HepG2 (cell line): ENCODE data around the gene NUDT3. TPM values are rescaled to one million over a fixed set of nuclear protein-coding genes. Genes with fewer than 3 reads are reported as not detected.

ENCODE experiments used
- ATAC-seq: fragments of 200-7000 bp; cut with Tn5 transposase; 3 replicates; pipeline ENCODE4 v1.9.1; 2020; ENCODE audit warnings: mild to moderate bottlenecking, moderate library complexity
- BruUV-seq: library from RNA; stranded (reverse); fragments of 400-500 nt; replicated peaks from 2 replicates; lab custom pipeline; 2021; lab: Mats Ljungman, UMichigan
- CTCF ChIA-PET: fragments of 300-600 bp; formaldehyde crosslinking; extraction: SDS; loops from one replicate; lab custom pipeline; 2021; ENCODE audit warnings: low total read pairs, inconsistent platforms, low intra/inter-chr PET ratio; lab: Yijun Ruan, JAX
- POLR2A ChIA-PET: fragments of 350-600 bp; sonication (Branson Sonifier 250); formaldehyde crosslinking; loops from one replicate; lab custom pipeline; 2020; ENCODE audit warnings: antibody characterized with exemption, inconsistent platforms; lab: Yijun Ruan, JAX
- DNase-seq: peaks from one replicate; pipeline ENCODE4 v3.0.0-alpha.2; 2015; ENCODE audit warnings: low spot score
- FAIRE-seq: peaks from 3 replicates; lab custom pipeline; 2011; peaks lifted over from hg19 to GRCh38; lab: Jason Lieb, UNC
- H2AFZ ChIP-seq: one replicate; pipeline ENCODE4 v1.6.1; 2011; ENCODE audit warnings: low read length, inconsistent platforms
- H3K27ac ChIP-seq: fragments of 300-600 bp; 3 replicates; pipeline ENCODE4 v1.8.0; 2011; ENCODE audit warnings: mixed run types, mild to moderate bottlenecking, mixed read lengths, low read length, inconsistent platforms; ENCODE audit not compliant: insufficient read depth; ENCODE audit errors: extremely low read length
- H3K27me3 ChIP-seq, 2 experiments: fragments of 200-600 bp in 1 of 2; 2 replicates in 1 of 2; 3 replicates in 1 of 2; pipeline versions ENCODE4 v1.6.0 to v1.8.0; 2011; ENCODE audit warnings: low read length in 2 of 2, mild to moderate bottlenecking in 2 of 2, moderate library complexity in 2 of 2, inconsistent platforms in 1 of 2; ENCODE audit not compliant: insufficient read depth in 2 of 2, control insufficient read depth in 1 of 2
- H3K36me3 ChIP-seq, 2 experiments: fragments of 200-600 bp in 1 of 2; replicated peaks in 1 of 2; 2 replicates in 1 of 2; 3 replicates in 1 of 2; pipeline versions ENCODE4 v1.5.1 to v1.8.0; 2011; ENCODE audit warnings: low read length in 2 of 2, inconsistent platforms in 1 of 2; ENCODE audit not compliant: insufficient read depth in 2 of 2, control insufficient read depth in 1 of 2
- H3K4me1 ChIP-seq: 2 replicates; pipeline ENCODE4 v1.5.1; 2012; ENCODE audit warnings: low read length, inconsistent platforms; ENCODE audit not compliant: insufficient read depth
- H3K4me2 ChIP-seq: 2 replicates; pipeline ENCODE4 v1.6.0; 2011; ENCODE audit warnings: low read depth, low read length, inconsistent platforms
- H3K4me3 ChIP-seq, 3 experiments: fragments of 200-600 bp in 1 of 3; sonication (generic), shearing (Covaris generic) in 1 of 3; replicated peaks in 1 of 3; 2 replicates each; pipeline ENCODE4 v1.5.1; 2011 to 2016; ENCODE audit warnings: low read length in 3 of 3, inconsistent platforms in 2 of 3, low read depth in 2 of 3, mild to moderate bottlenecking in 2 of 3, control low read depth in 1 of 3, mixed read lengths in 1 of 3; ENCODE audit not compliant: insufficient read depth in 1 of 3
- H3K79me2 ChIP-seq: one replicate; pipeline ENCODE4 v1.6.1; 2011; ENCODE audit warnings: low read length, inconsistent platforms; ENCODE audit not compliant: insufficient read depth
- H3K9ac ChIP-seq: 2 replicates; pipeline ENCODE4 v1.6.0; 2011; ENCODE audit warnings: mild to moderate bottlenecking, low read depth, low read length, inconsistent platforms; ENCODE audit not compliant: insufficient read depth
- H3K9me3 ChIP-seq: 2 replicates; pipeline ENCODE4 v1.5.1; 2012; ENCODE audit warnings: mild to moderate bottlenecking, low read length
- H4K20me1 ChIP-seq: 2 replicates; pipeline ENCODE4 v1.6.0; 2011; ENCODE audit warnings: inconsistent platforms, mild to moderate bottlenecking, low read length, moderate library complexity; ENCODE audit not compliant: insufficient read depth
- ATF7-NPFF ChIP-seq: sonication (generic); formaldehyde crosslinking; IDR thresholded peaks from 2 replicates; pipeline ENCODE4 v1.8.1; 2023; ENCODE audit warnings: mild to moderate bottlenecking, low read depth, missing genetic modification reagents, moderate library complexity
- HNRNPK ChIP-seq: fragments of 200-400 bp; formaldehyde crosslinking; IDR thresholded peaks from 2 replicates; pipeline ENCODE4 v1.6.1; 2018; ENCODE audit warnings: low read length, low read depth, moderate library complexity, mild to moderate bottlenecking; ENCODE audit not compliant: poor library complexity, severe bottlenecking
- MLLT10 ChIP-seq: sonication (generic); formaldehyde crosslinking; IDR thresholded peaks from 2 replicates; pipeline ENCODE4 v1.4.0; 2020; ENCODE audit warnings: missing genetic modification reagents
- RBM39 ChIP-seq: fragments of 200-400 bp; formaldehyde crosslinking; IDR thresholded peaks from one replicate; pipeline ENCODE4 v1.6.1; 2018; ENCODE audit warnings: antibody characterized with exemption, mild to moderate bottlenecking, low read depth, low read length; ENCODE audit not compliant: poor library complexity, severe bottlenecking
- RFXAP ChIP-seq: sonication (generic); formaldehyde crosslinking; IDR thresholded peaks from 2 replicates; pipeline ENCODE4 v1.4.0; 2020; ENCODE audit warnings: missing genetic modification reagents, borderline replicate concordance
- SMARCC2 ChIP-seq: fragments of 450-650 bp; IDR thresholded peaks from 2 replicates; pipeline ENCODE4 v1.6.1; 2017; ENCODE audit warnings: antibody characterized with exemption, mild to moderate bottlenecking
- ZNF550 ChIP-seq: sonication (generic); formaldehyde crosslinking; IDR thresholded peaks from 2 replicates; pipeline ENCODE4 v1.4.0; 2020; ENCODE audit warnings: mild to moderate bottlenecking, missing genetic modification reagents, borderline replicate concordance
- WGBS: methylation state at CpG from one replicate; pipeline ENCODE4 v1.1.6; 2017; ENCODE audit warnings: low lambda C conversion rate; 5-methylcytosine and 5-hydroxymethylcytosine counted together
- in situ Hi-C: cut with HindIII; loops from 2 replicates; pipeline ENCODE4 v1.10.0; 2017; ENCODE audit warnings: low pct_unique_long_range_greater_than_20kb; ENCODE audit not compliant: extremely low pct_ligation_motif_present
- intact Hi-C: fragments of 100-400 bp; cut with micrococcal nuclease; formaldehyde crosslinking; loops from one replicate; pipeline ENCODE4 v1.10.0; 2022; ENCODE audit not compliant: unreplicated experiment
- polyA plus RNA-seq, 8 experiments: library from polyadenylated mRNA; depleted of rRNA in 3 of 8; stranded (reverse) in 7 of 8; unstranded in 1 of 8; fragments of >200 nt; fragmentation: Illumina TruSeq in 4 of 8; extraction: Trizol in 4 of 8; gene quantifications; 2 replicates each; pipeline versions ENCODE4 v1.2.1 to v1.2.3, GENCODE V29; 2011 to 2016; ENCODE audit warnings: low read depth in 4 of 8, missing spikeins in 1 of 8, mixed read lengths in 1 of 8; ENCODE audit not compliant: insufficient read depth in 1 of 8
- total RNA-seq, 5 experiments: library from RNA; depleted of rRNA; stranded (reverse); fragments of >200 nt; fragmentation: Illumina TruSeq; extraction: Trizol; gene quantifications; 2 replicates each; pipeline ENCODE4 v1.2.3, GENCODE V29; 2016; ENCODE audit warnings: low read depth in 1 of 5
- TF ChIP-seq, protein P1 (sequence below): sonication (generic); formaldehyde crosslinking; IDR thresholded peaks from 2 replicates; pipeline ENCODE4 v1.5.0; 2020; ENCODE audit warnings: missing genetic modification reagents

NUDT3 gene
- total and polyA plus RNA-seq, 2 of the 13 experiments (the other 11 are each of a cell fraction or from before 2014, with no cell fraction given): 20.2 to 20.6 TPM

DNA sequence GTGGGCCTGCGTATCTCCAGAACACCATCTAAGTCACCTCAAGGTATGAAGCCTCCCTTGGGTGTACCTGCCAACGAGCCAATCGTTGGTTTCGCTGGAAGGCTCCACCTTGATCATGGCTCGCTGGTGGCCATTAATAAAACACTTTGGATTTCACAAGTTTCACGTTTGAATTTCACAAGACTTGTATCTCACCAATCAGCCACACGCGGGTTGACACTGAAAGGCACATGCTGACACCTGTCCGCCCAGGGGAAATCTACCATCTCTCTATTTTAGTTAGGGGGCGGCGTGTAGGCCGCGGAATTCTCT is 156.4 kb downstream of the NUDT3 start (continued):
- no peak for TF ChIP-seq RFXAP (CRISPR knock-in tag)
- no peak for TF ChIP-seq ZNF550 (CRISPR knock-in tag)

DNA sequence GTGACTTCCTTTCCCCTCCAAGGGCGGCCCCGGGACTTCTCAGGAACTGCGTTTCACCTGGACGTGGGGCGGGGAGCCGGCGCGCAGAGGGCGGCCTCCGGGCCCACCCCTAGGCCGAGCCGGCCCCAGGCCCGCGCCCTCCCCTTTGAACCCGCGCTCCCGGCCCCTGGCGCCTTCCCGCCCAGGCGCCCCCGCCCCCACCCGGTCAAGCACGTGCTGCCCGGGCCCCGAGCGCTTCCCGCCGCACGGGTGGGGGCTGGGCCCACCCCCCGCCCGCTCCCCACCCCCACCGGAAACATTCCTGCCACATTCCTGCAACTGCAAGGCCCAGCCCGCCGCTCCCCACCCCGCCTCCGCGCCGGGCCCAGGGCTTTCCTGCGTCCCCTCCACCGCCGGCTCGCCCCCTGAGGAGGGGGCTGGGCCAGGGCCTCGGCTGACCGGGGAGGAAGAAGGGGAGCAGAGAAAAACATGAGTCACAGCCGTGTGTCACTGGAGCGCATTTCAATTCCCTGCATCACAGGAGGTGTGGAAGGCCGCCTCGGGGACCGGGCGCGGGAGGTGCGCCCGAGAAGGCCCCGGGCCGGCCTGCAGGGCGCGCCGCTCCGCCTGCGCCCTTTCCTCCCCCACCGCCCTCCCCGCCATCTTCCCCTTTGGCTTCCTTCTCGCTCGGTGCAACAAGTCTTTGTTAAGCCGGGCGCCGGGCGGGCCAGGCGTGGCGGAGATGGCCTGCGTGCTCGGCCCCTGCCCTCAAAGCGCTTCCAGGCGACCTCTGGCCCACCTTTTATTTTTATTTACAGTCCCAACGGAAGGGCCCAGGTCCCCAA is 156.9 kb downstream of the NUDT3 start:
- peaks cover 25% of the 10 kb centered on the region for H3K79me2 ChIP-seq
- no TSS peak for BruUV-seq
- H3K36me3 ChIP-seq: peaks cover 2 to 3% of the 10 kb centered on the region in 2 experiments; a peak in 3 of 5 replicates
- ChIA-PET POLR2A (interaction anchor here (1.3 to 1.7 kb wide), 3 partner anchors 12 to 191 kb away, joined by 7 to 24 read pairs (median 8); partner anchors contain the start of gene NUDT3), CTCF (no interaction called here)
- no peak for FAIRE-seq
- no peak overlapping the region for H3K9ac ChIP-seq
- no peak overlapping the region for H3K4me3 ChIP-seq
- H3K9me3 ChIP-seq: no peaks in the 10 kb centered on the region
- no peaks in the 10 kb centered on the region for H4K20me1 ChIP-seq
- H3K4me2 ChIP-seq: no peak overlapping the region
- in situ Hi-C loops (loop anchor here (25.0 kb wide), 1 partner anchor 377 kb away; no protein-coding TSS in a partner anchor), intact Hi-C loops (loop anchor here (2.0 kb wide), 1 partner anchor 35 kb away; no protein-coding TSS in a partner anchor)
- no peak for ATAC-seq
- no peak overlapping the region for H3K27ac ChIP-seq
- peaks cover 2 to 6% of the 10 kb centered on the region in 2 experiments; a peak in 4 of 5 replicates for H3K27me3 ChIP-seq
- TF ChIP-seq, protein P1, sequence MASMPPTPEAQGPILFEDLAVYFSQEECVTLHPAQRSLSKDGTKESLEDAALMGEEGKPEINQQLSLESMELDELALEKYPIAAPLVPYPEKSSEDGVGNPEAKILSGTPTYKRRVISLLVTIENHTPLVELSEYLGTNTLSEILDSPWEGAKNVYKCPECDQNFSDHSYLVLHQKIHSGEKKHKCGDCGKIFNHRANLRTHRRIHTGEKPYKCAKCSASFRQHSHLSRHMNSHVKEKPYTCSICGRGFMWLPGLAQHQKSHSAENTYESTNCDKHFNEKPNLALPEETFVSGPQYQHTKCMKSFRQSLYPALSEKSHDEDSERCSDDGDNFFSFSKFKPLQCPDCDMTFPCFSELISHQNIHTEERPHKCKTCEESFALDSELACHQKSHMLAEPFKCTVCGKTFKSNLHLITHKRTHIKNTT (CRISPR knock-in tag): no peak
- TF ChIP-seq HNRNPK: peak; percentile 79
- TF ChIP-seq ATF7-NPFF (CRISPR knock-in tag): 0 out of 2 replicates have a peak, but pooled peaks have one; percentile 30
- no peak for TF ChIP-seq SMARCC2
- peak; percentile 55 for TF ChIP-seq RBM39
- TF ChIP-seq MLLT10 (CRISPR knock-in tag): no peak
- DNase-seq: no peak
- H3K4me1 ChIP-seq: peaks cover 31% of the 10 kb centered on the region
- 85% methylated on average over 57 of the region's 75 CpGs for WGBS
- no peak overlapping the region for H2AFZ ChIP-seq
